Esophagus squamous epithelium (tissue), 5 donors: ENCODE data around the gene BRMS1L. TPM values are rescaled to one million over a fixed set of nuclear protein-coding genes. Genes with fewer than 3 reads are reported as not detected.
A peak's percentile ranks its signal among the peaks of the same experiment; 100 is the strongest.
"Not testable (repeated sequence)": the region's sequence is repeated elsewhere in the genome, so short reads cannot be mapped to it uniquely, and the experiment has no call there.

Experiments used
- DNase-seq: peaks from one replicate; lab custom pipeline; 2025; lab: John Stamatoyannopoulos, UW
- H3K27ac ChIP-seq, 4 donors: fragments of 200-600 bp; sonication (generic); one replicate each; pipeline ENCODE4 v1.5.1; 2016 to 2019; ENCODE audit warnings: mild to moderate bottlenecking in 1 of 4
- H3K27me3 ChIP-seq, 4 donors: fragments of 200-600 bp; sonication (generic); 1 replicate in 3 of 4; 2 replicates in 1 of 4; pipeline versions ENCODE4 v1.5.1 to v1.6.0; 2017 to 2021; ENCODE audit warnings: antibody characterized with exemption in 1 of 4
- H3K36me3 ChIP-seq, 3 donors: fragments of 200-600 bp; sonication (generic); one replicate each; pipeline ENCODE4 v1.5.1; 2016 to 2019
- H3K4me1 ChIP-seq, 3 donors: fragments of 200-600 bp; sonication (generic); one replicate each; pipeline ENCODE4 v1.5.1; 2017 to 2019
- H3K4me3 ChIP-seq, 4 donors: fragments of 200-600 bp; sonication (generic); 1 replicate in 3 of 4; 2 replicates in 1 of 4; pipeline ENCODE4 v1.5.1; 2016 to 2019; ENCODE audit warnings: mild to moderate bottlenecking in 2 of 4, moderate library complexity in 1 of 4
- H3K9me3 ChIP-seq, 3 donors: fragments of 200-600 bp; sonication (generic); one replicate each; pipeline ENCODE4 v1.5.1; 2016 to 2019
- CTCF ChIP-seq, 6 experiments: fragments of 450-650 bp in 4 of 6; fragments of 200-600 bp in 2 of 6; sonication (generic) in 2 of 6; IDR thresholded peaks; one replicate each; pipeline ENCODE4 v1.5.1; 2016 to 2019; ENCODE audit warnings: antibody characterized with exemption in 6 of 6, mild to moderate bottlenecking in 4 of 6, moderate library complexity in 4 of 6
- POLR2A ChIP-seq, 4 donors: fragments of 450-650 bp; IDR thresholded peaks; one replicate each; pipeline ENCODE4 v1.6.1; 2017; ENCODE audit warnings: antibody characterized with exemption in 4 of 4, mild to moderate bottlenecking in 4 of 4, moderate library complexity in 3 of 4
- WGBS, 2 donors: methylation state at CpG; one replicate each; pipeline ENCODE4 v1.1.5; 2018; 5-methylcytosine and 5-hydroxymethylcytosine counted together
- intact Hi-C: fragments of 100-400 bp; cut with DNase I; formaldehyde crosslinking; loops from one replicate; pipeline ENCODE4 v1.15.0; 2022
- total RNA-seq, 4 donors: library from RNA; depleted of rRNA; stranded (reverse); fragments of >200 nt; gene quantifications; one replicate each; pipeline ENCODE4 v1.1.0, GENCODE V29; 2016
- donor health status: DM: yes; HTN: yes; CAD: no.

BRMS1L gene
- total RNA-seq, 4 donors from 2014 or later: 2.4 to 9.0 (median 5.3) TPM

GRCh38 chr14:35807131-35807961 is 18.8 kb upstream of the BRMS1L start:
- DNase-seq: no peak
- TF ChIP-seq POLR2A (IDR thresholded peaks at IDR 0.05): no peak
- TF ChIP-seq CTCF (IDR thresholded peaks at IDR 0.05): no peak
- Histone ChIP-seq H3K9me3 (no peaks in the 10 kb centered on the region), H3K36me3 (peaks cover 0 to 11% (median 0%) of the 10 kb centered on the region in 3 donors), H3K27ac (peak overlapping the region in 3 of 4 donors; percentile 91 to 97 (median 96)), H3K4me3 (peak overlapping the region; percentile 57 to 82 (median 80)), H3K27me3 (no peaks in the 10 kb centered on the region), H3K4me1 (peaks cover 9 to 42% (median 18%) of the 10 kb centered on the region in 3 donors)
- WGBS, 2 donors: 48 to 50% methylated on average over 8 of the region's 8 CpGs
- intact Hi-C loops: no loop called here

- intact Hi-C loops: no loop called here
- Histone ChIP-seq H3K36me3 (peaks cover 0 to 11% (median 0%) of the 10 kb centered on the region in 3 donors), H3K4me1 (peaks cover 9 to 34% (median 13%) of the 10 kb centered on the region in 3 donors), H3K9me3 (no peaks in the 10 kb centered on the region), H3K27me3 (no peaks in the 10 kb centered on the region), H3K4me3 (peak overlapping the region; percentile 57 to 82 (median 80)), H3K27ac (peak overlapping the region; percentile 91 to 97 (median 94))
- no peak for DNase-seq
- TF ChIP-seq CTCF (IDR thresholded peaks at IDR 0.05) (no peak), POLR2A (IDR thresholded peaks at IDR 0.05) (no peak)
- WGBS, 2 donors: 1% methylated on average over 11 of the region's 11 CpGs
These were observed 18.0 kb upstream of the BRMS1L start for GRCh38 chr14:35808076-35808637.

DNA sequence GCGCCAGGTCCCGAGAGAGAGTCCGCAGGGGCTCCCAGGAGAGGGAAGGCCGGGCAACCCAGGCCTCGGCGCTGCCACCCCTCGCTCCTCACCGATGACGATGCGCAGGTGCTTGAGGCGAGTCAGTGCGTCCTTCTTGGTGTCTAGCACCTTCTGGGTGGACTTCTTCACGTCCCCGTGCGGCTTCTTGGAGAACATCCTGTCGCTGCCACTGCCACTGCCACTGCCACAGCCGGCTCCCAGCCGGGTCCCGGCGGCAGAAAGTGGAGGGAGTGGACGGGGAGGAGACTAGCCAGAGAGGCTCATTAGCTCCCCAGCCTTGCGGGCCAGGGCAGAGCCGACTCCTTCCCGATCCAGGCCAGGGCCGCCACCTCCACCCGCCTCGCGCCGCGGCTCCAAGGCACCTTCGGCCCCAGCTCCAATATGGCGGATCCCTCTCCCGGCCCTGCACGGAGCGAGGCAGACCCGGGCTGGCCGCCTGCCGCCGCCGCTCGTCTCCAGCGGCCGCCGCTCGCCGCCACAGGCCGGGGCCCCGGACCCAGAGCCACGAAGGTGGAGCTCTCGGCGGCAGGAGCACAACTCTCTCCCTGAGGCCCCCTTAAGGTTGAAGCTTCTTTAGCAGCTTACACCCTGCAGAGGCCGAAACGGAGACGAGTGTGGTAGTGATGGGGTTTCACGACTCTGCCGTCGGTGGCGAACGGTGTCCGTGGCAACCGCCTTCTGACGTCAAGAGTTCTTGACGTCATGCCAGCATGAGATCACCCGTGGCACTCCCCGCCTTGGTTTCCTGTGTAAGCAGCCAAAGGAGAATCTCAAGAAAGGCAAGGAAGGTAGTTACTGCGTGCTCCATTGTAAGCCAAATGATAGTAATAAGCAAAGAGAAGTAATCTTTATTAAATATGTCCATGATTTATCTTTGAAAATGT is 17.2 kb upstream of the BRMS1L start, which contains the start of gene RALGAPA1:
Gene RALGAPA1, minus strand, starts transcription at position 658 of the 926 bp plus-strand sequence. Its CDS starts 460 bp downstream, at position 198.
- H3K4me3 ChIP-seq: peak within 1 kb of the TSS; percentile 57 to 82 (median 80)
- DNase-seq: peak; percentile 91
- H3K36me3 ChIP-seq: not testable (repeated sequence)

DNA sequence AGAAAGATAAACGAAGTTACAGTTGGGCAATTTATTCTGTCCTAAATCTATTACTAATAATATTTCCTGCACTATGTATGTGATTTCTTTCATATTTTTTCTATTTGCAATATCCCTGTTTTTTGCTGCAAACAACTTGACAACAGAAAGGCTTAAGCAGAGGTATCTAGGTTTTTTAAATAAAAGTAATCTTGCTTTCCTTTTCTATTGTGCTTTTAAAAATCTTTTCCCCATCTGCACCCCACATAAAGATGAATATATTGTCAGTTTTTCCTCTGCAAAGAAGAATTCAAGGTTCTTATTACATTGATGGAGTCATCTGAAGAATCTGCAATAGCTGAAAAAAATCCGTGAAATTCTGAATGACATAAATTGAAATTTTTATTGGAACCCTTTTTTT is 16.5 kb upstream of the BRMS1L start:
- Histone ChIP-seq H3K36me3 (peaks cover 0 to 3% (median 0%) of the 10 kb centered on the region in 3 donors), H3K9me3 (no peaks in the 10 kb centered on the region), H3K27ac (peak overlapping the region; percentile 91 to 97 (median 94)), H3K27me3 (no peaks in the 10 kb centered on the region), H3K4me3 (peak overlapping the region in 3 of 4 donors; percentile 79 to 82 (median 80)), H3K4me1 (peaks cover 9 to 29% (median 13%) of the 10 kb centered on the region in 3 donors)
- intact Hi-C loops: no loop called here
- no peak for TF ChIP-seq POLR2A (IDR thresholded peaks at IDR 0.05)
- no peak for TF ChIP-seq CTCF (IDR thresholded peaks at IDR 0.05)
- 10 to 18% methylated on average over 2 of the region's 2 CpGs for WGBS, 2 donors
- no peak for DNase-seq

More for the DNA sequence above, 17.2 kb upstream of the BRMS1L start, which contains the start of gene RALGAPA1:
- peaks cover 9 to 29% (median 13%) of the 10 kb centered on the region in 3 donors for H3K4me1 ChIP-seq
- H3K27me3 ChIP-seq, intact Hi-C loops, H3K9me3 ChIP-seq: not testable (repeated sequence)
- H3K27ac ChIP-seq: peak within 1 kb of the TSS; percentile 91 to 97 (median 94)
- 1% methylated on average over 15 to 36 of the region's 66 CpGs for WGBS, 2 donors
- peak in 3 of 4 donors; percentile 91 to 97 (median 96) for TF ChIP-seq POLR2A (IDR thresholded peaks at IDR 0.05)
- peak in 4 of 6 experiments; percentile 21 to 63 (median 48) for TF ChIP-seq CTCF (IDR thresholded peaks at IDR 0.05)
